Right lobe of liver (tissue), 6 donors: Measurements from ENCODE around the gene MCIDAS. TPM values are rescaled to one million over a fixed set of nuclear protein-coding genes. Genes with fewer than 3 reads are reported as not detected.
A peak's percentile ranks its signal among the peaks of the same experiment; 100 is the strongest.

Experiments
- ATAC-seq, 4 donors: fragments of 200-7000 bp; cut with Tn5 transposase; one replicate each; pipeline ENCODE4 v1.9.1; 2020; ENCODE audit warnings: mild to moderate bottlenecking in 4 of 4, moderate library complexity in 4 of 4
- DNase-seq, 3 donors: peaks; one replicate each; pipeline ENCODE4 v3.0.0-alpha.2; 2020
- H3K27ac ChIP-seq, 3 donors: fragments of 200-600 bp; one replicate each; pipeline ENCODE4 v1.8.0; 2022
- H3K27me3 ChIP-seq, 2 donors: fragments of 200-600 bp; one replicate each; pipeline ENCODE4 v1.8.0; 2022
- H3K36me3 ChIP-seq, 4 donors: fragments of 200-600 bp; sonication (generic) in 1 of 4; one replicate each; pipeline versions ENCODE4 v1.5.1 to v1.8.0; 2017 to 2022; ENCODE audit warnings: control low read depth in 1 of 4
- H3K4me1 ChIP-seq, 4 donors: fragments of 200-600 bp; sonication (generic) in 1 of 4; one replicate each; pipeline versions ENCODE4 v1.5.1 to v1.8.0; 2017 to 2022; ENCODE audit warnings: control low read depth in 1 of 4
- H3K4me3 ChIP-seq, 3 donors: fragments of 200-600 bp; one replicate each; pipeline ENCODE4 v1.8.0; 2022
- H3K9me3 ChIP-seq, 4 donors: fragments of 200-600 bp; sonication (generic) in 1 of 4; one replicate each; pipeline versions ENCODE4 v1.5.1 to v1.8.0; 2017 to 2022; ENCODE audit warnings: control low read depth in 1 of 4
- CTCF ChIP-seq, 4 donors: fragments of 200-600 bp in 3 of 4; fragments of 450-650 bp in 1 of 4; IDR thresholded peaks; one replicate each; pipeline versions ENCODE4 v1.5.1 to v1.8.0; 2016 to 2022; ENCODE audit warnings: antibody characterized with exemption in 4 of 4, mild to moderate bottlenecking in 2 of 4
- POLR2A ChIP-seq: fragments of 450-650 bp; IDR thresholded peaks from one replicate; pipeline ENCODE4 v1.6.1; 2017; ENCODE audit warnings: antibody characterized with exemption, mild to moderate bottlenecking
- WGBS: methylation state at CpG from one replicate; pipeline ENCODE4 v1.1.6; 2018; ENCODE audit warnings: low coverage, low lambda C conversion rate; ENCODE audit not compliant: insufficient coverage; ENCODE audit errors: missing lambda C conversion rate; 5-methylcytosine and 5-hydroxymethylcytosine counted together
- intact Hi-C, 2 donors: fragments of 100-400 bp; cut with DNase I; formaldehyde crosslinking; loops; one replicate each; pipeline versions ENCODE4 v1.11.2 to v1.14.1; 2022
- total RNA-seq, 6 experiments: library from RNA; depleted of rRNA in 2 of 6; stranded (reverse); fragments of >200 nt in 2 of 6; fragmentation: NEBNext Ultra II Directional in 3 of 6; extraction: Animal tissue kit (Norgen Biotek cat#: 25700) in 3 of 6; gene quantifications; one replicate each; pipeline versions ENCODE4 v1.1.0 to v1.2.4, GENCODE V29; 2016 to 2023
- donor health status: DM: no; HTN: yes; CAD: no.
- donor health status: DM: no; HTN: no; CAD: no.
- donor health status: DM: no; HTN: no; CAD: no.
- donor health status: DM: no; HTN: yes; CAD: no.
- donor health status: DM: no; HTN: yes; CAD: no.

The MCIDAS gene
- total RNA-seq, 6 experiments from 2014 or later: not detected

DNA sequence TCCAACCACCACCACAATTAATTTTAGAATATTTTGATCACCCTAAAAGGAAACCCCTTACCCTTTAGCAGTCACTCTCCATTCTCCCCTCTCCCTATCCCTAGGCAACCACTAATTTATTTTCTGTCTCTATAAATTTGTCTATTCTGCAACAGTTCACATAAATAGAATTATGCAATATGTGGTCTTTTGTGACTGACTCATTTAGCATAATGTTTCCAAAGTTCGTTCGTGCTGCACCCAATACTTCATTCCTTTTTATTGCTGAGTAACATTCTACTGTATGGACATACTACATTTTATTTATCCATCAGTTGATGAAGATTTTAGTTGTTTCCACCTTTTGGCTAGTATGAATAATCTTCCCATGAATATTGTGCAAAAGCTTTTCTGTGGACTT, 36.0 kb downstream of the MCIDAS start:
- DNase-seq (no peak), ATAC-seq (no peak)
- Histone ChIP-seq H3K27ac (no peak overlapping the region), H3K9me3 (no peaks in the 10 kb centered on the region), H3K4me3 (no peak overlapping the region), H3K27me3 (no peaks in the 10 kb centered on the region), H3K4me1 (peaks cover 0 to 7% (median 0%) of the 10 kb centered on the region in 4 donors), H3K36me3 (no peaks in the 10 kb centered on the region)
- 60% methylated on average over 2 of the region's 2 CpGs for WGBS
- TF ChIP-seq CTCF (IDR thresholded peaks at IDR 0.05) (no peak), POLR2A (no peak)
- intact Hi-C loops: no loop called here

GRCh38 chr5:55188656-55189540, 38.2 kb downstream of the MCIDAS start:
- ATAC-seq (peak in 1 of 4 donors; percentile 61), DNase-seq (no peak)
- intact Hi-C loops: no loop called here
- Histone ChIP-seq H3K4me3 (no peak overlapping the region), H3K27me3 (no peaks in the 10 kb centered on the region), H3K27ac (no peak overlapping the region), H3K4me1 (peaks cover 0 to 7% (median 0%) of the 10 kb centered on the region in 4 donors), H3K9me3 (no peaks in the 10 kb centered on the region), H3K36me3 (no peaks in the 10 kb centered on the region)
- 42% methylated on average over 6 of the region's 6 CpGs for WGBS
- TF ChIP-seq CTCF (IDR thresholded peaks at IDR 0.05) (no peak), POLR2A (no peak)

DNA sequence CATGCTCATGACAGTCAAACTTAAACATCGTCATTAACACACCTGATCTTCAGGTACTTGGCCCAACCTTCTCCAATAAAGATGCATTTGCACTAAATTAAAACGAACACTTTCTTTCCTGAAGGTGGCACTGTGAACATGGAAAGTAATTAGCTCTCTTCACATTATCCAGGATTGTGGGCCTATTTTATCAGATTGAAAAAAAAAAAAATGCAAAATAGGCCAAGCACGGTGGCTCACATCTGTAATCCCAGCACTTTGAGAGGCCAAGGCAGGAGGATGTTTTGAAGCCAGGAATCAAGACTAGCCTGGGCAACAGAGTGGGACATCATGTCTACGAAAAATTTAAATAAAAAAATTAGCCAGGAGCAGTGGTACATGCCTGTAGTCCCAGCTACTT, 39.7 kb downstream of the MCIDAS start:
- H3K4me3 ChIP-seq: no peak overlapping the region
- TF ChIP-seq CTCF (IDR thresholded peaks at IDR 0.05) (peak in 3 of 4 donors; percentile 16 to 30 (median 25)), POLR2A (no peak)
- DNase-seq: no peak
- peaks cover 0 to 7% (median 0%) of the 10 kb centered on the region in 4 donors for H3K4me1 ChIP-seq
- ATAC-seq: peak in 2 of 4 donors; percentile 27 to 55
- H3K36me3 ChIP-seq: no peaks in the 10 kb centered on the region
- no peak overlapping the region for H3K27ac ChIP-seq
- intact Hi-C loops: no loop called here
- H3K9me3 ChIP-seq: no peaks in the 10 kb centered on the region
- WGBS: 38% methylated on average over 4 of the region's 4 CpGs
- no peaks in the 10 kb centered on the region for H3K27me3 ChIP-seq

DNA sequence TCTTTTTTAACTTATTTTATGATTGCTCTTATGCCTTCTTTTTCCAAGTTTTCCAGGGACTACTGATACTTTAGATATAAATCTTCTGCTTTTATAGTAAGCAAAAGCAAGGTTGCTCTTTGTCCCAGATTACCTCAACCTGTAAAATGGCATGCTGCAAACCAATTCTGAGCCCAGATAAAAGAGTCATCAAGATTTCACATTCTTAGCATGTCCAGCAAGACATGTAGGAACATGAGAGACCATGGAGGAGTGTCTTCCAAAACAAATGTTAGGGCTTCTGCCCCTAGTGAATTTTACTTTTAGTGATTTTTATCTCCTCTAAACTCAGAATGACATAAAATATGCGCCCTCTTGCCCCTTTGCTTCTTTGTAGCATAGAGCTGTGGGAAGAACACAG, 47.1 kb downstream of the MCIDAS start:
- Histone ChIP-seq H3K27me3 (peaks cover 1 to 14% of the 10 kb centered on the region in 2 donors), H3K9me3 (no peaks in the 10 kb centered on the region), H3K4me3 (no peak overlapping the region), H3K36me3 (no peaks in the 10 kb centered on the region), H3K4me1 (peaks cover 0 to 14% (median 4%) of the 10 kb centered on the region in 4 donors), H3K27ac (no peak overlapping the region)
- intact Hi-C loops: no loop called here
- no peak for DNase-seq
- 50% methylated on average over 1 of the region's 1 CpG for WGBS
- TF ChIP-seq CTCF (IDR thresholded peaks at IDR 0.05) (no peak), POLR2A (no peak)
- ATAC-seq: no peak
